GM19328 (cell line): ENCODE measurements around the gene IGSF11.
"Not testable (repeated sequence)": the region's sequence is repeated elsewhere in the genome, so short reads cannot be mapped to it uniquely, and the experiment has no call there.

Experiments
- ATAC-seq: cut with Tn5 transposase; IDR thresholded peaks from one replicate; pipeline ENCODE4 v1.9.1; 2021; ENCODE audit warnings: mild to moderate bottlenecking, moderate library complexity; ENCODE audit not compliant: unreplicated experiment

The IGSF11 gene

GRCh38 chr3:118990823-118991560 lies 43.7 kb downstream of the IGSF11 start:
- ATAC-seq, result no peak

DNA sequence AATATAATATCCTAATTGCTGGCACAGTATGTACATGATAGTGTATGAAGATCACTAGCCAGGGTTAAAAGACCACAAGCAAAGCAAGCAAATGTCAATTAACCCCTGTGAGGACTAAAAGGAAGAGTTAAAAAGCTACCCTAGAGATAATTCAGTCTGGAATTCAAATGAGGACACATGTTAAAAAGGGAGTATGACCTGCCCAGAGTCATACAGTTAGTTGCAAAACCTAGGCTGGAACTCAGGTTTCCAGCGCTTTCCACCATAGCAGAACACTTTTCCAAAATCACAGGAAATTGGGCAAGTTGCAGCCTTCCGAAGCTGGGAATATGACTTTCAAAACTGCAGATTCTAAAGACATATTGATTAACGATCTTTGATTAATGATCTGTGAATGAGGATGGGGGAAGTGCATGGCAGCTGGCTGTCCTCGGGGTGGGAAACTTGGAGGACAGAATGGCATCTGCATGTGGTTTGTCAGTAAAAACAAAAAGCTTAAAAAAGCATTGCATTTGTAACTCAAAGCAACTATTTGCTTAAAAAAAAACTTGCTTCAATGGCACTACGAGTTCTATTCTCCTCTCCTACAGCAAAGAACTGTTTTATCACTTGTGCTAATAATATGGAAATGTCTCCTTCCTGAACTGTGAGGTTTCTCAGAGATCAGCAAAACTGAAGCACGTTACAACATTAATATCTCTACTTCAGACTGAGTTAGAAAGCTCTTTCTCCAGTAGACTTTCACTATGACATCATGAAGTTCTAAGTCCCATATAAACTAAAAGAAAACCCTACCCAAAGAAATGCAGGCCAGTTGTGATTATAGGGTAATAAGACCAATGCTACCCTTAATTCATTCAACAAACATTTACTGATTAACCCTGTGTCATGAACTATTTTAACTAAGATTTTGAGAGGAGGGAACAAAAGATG lies 46.2 kb downstream of the IGSF11 start:
- ATAC-seq, result no peak

DNA sequence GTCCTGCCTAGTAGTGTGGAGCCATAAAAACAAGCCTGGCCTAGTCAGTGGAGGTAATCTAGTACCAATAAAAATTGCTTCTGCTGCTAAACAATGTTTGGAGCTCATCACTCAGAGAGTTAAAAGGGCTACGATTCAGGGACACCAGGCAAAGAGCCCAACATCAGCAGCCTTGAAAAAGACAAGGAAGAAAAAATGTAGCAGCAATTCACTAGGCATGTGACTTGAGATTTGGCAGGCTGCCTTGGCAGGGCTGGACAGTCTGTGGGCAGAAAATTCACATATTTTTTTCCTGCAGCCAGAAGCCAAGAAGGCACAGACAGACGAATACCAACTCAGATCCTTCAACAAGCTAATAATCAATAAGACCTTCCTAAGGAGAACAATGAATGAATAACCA lies 47.2 kb downstream of the IGSF11 start:
- no peak for ATAC-seq

GRCh38 chr3:118986734-118987133 lies 47.9 kb downstream of the IGSF11 start:
- no peak for ATAC-seq

GRCh38 chr3:118984699-118985098 lies 49.9 kb downstream of the IGSF11 start:
- no peak for ATAC-seq

DNA sequence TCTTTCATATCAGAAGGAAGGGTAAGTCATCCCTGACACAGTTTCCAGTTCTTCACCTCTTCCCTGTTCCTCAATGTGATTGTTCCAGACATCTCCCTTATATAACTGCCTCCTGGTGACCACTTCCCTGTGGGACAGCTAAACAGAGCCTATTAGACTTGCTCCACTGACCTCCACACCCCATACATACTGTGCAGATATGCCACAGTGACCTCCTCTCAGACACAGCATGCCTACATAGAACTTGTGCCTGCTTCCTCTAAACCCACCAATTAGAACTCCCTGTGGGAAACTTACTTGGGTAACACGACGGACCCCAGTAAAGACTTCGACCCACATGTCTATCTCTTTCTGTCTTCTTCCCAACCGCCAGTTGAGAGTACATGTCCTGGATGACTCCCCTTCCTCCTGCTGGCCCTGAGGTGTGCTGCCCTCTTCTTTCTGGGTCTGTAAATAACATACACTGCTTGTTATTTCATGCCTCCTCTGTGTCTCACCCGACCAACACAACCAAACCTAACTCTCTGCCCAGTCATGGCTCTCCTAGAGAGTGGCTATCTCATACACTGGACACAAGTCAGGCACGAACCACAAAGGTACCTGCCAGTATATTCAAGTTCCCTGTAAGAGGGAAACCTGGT lies 53.0 kb downstream of the IGSF11 start:
- no peak for ATAC-seq

DNA sequence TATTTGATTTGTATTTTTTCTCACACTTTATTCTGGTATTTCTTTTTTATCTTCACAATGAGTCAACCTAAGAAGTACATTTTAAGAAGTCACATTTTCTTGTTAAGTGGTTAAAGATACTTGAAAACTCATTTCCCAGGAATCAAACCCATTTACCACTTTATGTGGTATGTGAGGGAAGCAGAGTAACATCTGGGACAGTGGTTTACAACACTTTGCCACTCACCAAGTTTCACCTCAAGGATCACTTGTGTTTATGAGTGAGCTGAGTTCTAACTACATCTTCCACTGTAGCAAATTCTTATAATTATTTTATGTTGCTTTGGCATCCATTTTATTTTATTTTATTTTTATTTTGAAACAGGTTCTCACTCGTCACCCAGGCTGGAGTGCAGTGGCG lies 53.8 kb downstream of the IGSF11 start:
- no peak for ATAC-seq

DNA sequence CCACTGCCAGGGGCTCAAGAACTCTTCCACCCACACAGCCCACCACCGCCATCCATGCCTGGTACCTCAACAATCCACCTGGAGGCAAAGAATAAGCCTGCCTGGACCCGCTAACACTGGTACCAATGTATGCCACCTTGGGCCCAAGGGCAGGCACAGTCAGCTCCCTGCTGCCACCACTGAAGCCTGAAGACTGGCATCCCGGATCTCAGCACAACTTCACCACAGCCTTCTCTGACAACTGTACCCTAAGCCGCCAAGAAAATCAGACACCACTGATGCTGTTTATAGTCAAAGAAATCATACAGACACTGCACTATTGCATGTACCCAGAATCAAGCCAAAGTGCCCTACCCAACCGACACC lies 56.3 kb downstream of the IGSF11 start:
- ATAC-seq, result no peak

DNA sequence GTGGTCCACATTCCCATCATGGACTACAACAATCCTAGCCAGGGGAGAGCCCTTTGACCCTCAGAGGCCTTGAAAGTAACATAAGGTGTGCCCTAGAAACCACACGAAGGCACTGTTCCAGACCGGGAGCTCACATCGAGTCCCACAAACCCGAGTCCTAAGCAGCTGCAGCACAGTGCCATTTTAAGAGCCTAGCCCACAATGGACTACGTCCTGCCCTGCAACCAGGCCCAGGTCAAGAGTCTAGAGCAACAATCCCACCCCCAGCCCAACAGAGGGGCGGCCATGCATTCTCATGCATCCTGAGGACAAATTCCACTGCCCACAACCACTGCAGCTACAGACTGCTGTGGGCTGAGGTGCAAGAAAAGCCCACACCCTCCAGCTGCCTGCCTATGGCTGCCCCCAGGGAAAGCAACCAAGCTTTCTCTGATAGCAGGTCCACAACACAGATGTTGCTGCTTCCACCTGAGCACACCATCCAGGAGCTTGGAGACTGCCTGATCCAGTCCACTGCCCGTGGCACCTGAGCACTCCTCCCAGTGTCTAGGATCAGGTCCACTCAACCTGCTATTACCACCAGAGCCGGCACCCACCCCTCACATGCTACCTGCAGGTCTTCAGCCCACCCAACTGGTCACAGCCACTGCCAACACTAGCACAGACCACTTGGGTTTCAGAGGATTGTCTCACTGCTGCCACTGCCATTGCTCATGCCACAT lies 56.8 kb downstream of the IGSF11 start:
- ATAC-seq, result no peak

DNA sequence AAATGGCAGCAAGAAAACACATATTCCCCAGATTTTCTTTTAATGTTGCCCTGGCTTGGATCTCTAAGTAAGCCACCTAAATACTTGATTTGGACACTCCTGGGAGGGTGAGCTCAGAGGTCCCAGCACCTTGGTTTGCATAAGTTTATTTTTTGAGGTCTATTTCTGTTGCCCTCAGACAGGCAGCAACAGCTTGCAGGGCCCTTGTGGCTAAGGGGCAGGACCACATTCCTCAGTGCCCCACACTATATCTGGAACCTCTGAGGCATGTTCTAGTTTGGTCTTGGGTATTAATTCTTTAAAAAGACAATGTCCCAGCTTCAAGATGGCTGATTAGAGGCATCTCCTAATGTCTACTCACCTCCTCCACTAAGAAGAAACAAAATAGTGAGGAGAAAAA lies 57.5 kb downstream of the IGSF11 start:
- no peak for ATAC-seq

- not testable (repeated sequence) for ATAC-seq
These were observed 59.2 kb downstream of the IGSF11 start for GRCh38 chr3:118975476-118975875.

GRCh38 chr3:118974356-118975097 lies 60.1 kb downstream of the IGSF11 start:
- ATAC-seq, result no peak

- ATAC-seq, result no peak
These were observed 61.6 kb downstream of the IGSF11 start for GRCh38 chr3:118973050-118973449.

DNA sequence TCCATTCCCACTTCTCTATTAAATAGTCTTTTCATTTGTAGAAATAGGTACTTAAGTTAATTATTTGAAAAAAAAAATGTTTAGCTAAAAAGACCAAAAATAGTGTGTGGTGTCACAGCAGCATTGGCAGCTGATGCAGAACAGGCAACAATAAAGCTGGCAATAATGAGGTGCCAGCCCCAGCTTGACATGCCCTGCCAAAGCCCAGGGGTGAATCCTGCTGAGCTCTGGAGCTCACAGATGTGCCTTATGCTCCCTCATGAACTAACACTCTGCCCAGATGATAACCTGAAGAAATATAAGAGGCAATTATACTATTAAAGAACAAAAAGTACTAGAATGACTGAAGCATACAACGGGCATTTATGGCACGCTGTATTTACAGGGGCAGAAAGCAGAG lies 63.8 kb downstream of the IGSF11 start:
- ATAC-seq, result no peak

- ATAC-seq, result no peak
These were observed 66.0 kb downstream of the IGSF11 start for GRCh38 chr3:118968640-118969039.

GRCh38 chr3:118968111-118968510 lies 66.5 kb downstream of the IGSF11 start:
- ATAC-seq, result no peak

- ATAC-seq, result no peak
These were observed 67.9 kb downstream of the IGSF11 start for GRCh38 chr3:118966700-118967099.

DNA sequence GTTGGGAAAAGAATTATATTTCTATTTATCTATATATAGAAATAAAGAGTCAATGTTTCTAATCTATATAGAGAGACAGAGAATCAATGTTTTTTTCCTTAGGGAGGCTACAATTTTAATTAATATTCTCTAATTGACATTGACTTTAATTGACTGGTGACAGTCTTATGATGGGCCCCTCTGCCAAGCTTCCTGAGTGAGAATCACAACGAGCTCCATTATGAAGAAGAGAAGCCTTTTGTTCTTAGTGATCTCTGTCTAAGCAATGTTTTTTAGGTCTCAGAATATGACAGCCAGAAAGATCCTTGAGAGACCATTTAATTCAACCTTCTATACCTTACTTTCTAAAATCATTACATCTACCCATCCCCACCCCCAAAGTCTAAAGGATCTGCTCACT lies 70.9 kb downstream of the IGSF11 start:
- ATAC-seq, result no peak

DNA sequence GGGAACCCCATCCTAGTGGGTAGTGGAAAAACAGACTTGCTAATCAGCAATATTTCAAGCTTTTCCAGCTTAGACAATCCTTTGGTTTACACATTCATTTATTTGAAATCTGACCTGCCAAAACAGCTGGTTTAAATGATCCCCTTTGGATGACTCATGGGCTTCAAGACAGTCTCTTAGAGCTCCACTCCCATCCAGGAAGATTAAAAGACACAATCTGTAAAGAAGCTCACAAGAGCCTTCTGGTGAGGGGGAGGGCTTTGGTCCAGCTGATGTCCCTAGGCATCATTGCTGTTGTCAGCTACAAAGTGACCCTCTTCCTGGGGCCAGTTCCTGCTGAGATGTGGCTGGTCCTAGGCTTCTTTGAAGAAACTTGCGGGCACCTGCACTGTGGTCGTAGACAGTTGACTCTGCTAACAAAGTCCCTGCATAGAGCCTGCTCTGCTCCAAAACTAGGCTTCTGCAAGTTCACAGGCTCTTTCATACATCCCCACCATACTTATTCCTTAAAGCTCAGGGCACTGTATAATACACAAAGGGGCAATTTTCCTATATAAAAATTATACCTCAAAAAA lies 73.7 kb downstream of the IGSF11 start:
- ATAC-seq, result no peak
